ENCODE results near the gene MMADHC.

DNA sequence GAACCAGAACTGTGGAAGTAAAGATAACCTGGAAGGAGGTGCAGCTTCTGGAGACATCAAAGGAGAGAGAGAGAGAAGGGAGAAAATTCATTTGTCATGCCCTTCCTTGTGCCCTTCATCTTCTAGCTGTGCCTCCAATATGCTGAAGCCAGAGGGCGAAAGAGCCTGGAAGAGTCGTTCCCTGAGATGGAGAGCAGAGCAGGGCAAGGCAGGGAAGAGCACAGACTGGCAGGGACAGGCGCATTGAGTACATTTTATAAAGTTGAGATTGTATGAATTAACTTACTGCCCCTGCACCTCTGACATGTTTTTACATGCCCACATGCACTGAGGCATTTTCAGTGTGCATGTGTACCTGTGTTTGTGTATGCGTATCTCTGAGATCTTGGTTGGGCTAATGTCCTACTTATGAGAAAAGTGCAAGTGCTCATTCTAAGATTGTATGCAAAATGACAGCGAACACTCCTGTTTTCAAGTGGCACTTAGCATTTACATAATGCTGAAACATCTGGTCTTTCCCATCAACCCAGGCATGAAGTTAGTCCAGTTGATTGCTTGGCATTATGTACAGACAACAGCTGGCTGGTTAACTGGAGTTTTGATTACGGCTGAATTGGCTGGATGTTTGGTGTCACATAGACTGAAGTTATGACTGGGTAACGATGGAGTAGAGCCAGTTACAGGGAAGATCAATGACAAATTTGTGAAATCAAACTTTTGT is 23.7 kb upstream of the MMADHC start:
- TF ChIP-seq, protein P1, sequence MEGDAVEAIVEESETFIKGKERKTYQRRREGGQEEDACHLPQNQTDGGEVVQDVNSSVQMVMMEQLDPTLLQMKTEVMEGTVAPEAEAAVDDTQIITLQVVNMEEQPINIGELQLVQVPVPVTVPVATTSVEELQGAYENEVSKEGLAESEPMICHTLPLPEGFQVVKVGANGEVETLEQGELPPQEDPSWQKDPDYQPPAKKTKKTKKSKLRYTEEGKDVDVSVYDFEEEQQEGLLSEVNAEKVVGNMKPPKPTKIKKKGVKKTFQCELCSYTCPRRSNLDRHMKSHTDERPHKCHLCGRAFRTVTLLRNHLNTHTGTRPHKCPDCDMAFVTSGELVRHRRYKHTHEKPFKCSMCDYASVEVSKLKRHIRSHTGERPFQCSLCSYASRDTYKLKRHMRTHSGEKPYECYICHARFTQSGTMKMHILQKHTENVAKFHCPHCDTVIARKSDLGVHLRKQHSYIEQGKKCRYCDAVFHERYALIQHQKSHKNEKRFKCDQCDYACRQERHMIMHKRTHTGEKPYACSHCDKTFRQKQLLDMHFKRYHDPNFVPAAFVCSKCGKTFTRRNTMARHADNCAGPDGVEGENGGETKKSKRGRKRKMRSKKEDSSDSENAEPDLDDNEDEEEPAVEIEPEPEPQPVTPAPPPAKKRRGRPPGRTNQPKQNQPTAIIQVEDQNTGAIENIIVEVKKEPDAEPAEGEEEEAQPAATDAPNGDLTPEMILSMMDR (IDR thresholded peaks at IDR 0.05): peak in 1 of 4 experiments; percentile 35
- no peak for TF ChIP-seq POLR2A (IDR thresholded peaks at IDR 0.05)

Measured in prostate gland (tissue), 2 donors.